RPMI7951 (cell line): ENCODE measurements around the gene ARHGAP40. TPM values are rescaled to one million over a fixed set of nuclear protein-coding genes. Genes with fewer than 3 reads are reported as not detected.

ENCODE experiments used
- DNase-seq: peaks from one replicate; pipeline ENCODE4 v3.0.0-alpha.2; 2012; ENCODE audit warnings: low read depth
- total RNA-seq: library from RNA; depleted of rRNA; stranded (reverse); fragments of >200 nt; shearing (Covaris generic); gene quantifications from 2 replicates; pipeline ENCODE4 v1.2.3, GENCODE V29; 2014; rRNA removed

Gene ARHGAP40
- 0.10 TPM in 1 of 2 replicates, not detected in the other for total RNA-seq

- DNase-seq: no peak
These were observed at the start of gene ARHGAP40 for GRCh38 chr20:38601216-38602184. ARHGAP40 (plus strand) TSS chr20:38601809.

GRCh38 chr20:38554986-38555385 lies 46.6 kb upstream of the ARHGAP40 start:
- DNase-seq: no peak

- DNase-seq: no peak
These were observed 46.2 kb upstream of the ARHGAP40 start for GRCh38 chr20:38555395-38555794.

GRCh38 chr20:38557174-38557573 lies 44.4 kb upstream of the ARHGAP40 start:
- no peak for DNase-seq

GRCh38 chr20:38558596-38559360 lies 42.8 kb upstream of the ARHGAP40 start:
- DNase-seq: no peak

- DNase-seq: no peak
These were observed 41.8 kb upstream of the ARHGAP40 start for GRCh38 chr20:38559764-38560163.

GRCh38 chr20:38563802-38564431 lies 37.7 kb upstream of the ARHGAP40 start:
- DNase-seq: no peak

GRCh38 chr20:38564680-38565079 lies 36.9 kb upstream of the ARHGAP40 start:
- no peak for DNase-seq

- DNase-seq: no peak
These were observed 35.5 kb upstream of the ARHGAP40 start for GRCh38 chr20:38566036-38566598.

GRCh38 chr20:38569747-38570525 lies 31.7 kb upstream of the ARHGAP40 start:
- no peak for DNase-seq

- no peak for DNase-seq
These were observed 28.2 kb upstream of the ARHGAP40 start for GRCh38 chr20:38573413-38573812.

- no peak for DNase-seq
These were observed 22.2 kb upstream of the ARHGAP40 start for GRCh38 chr20:38579219-38579910.

GRCh38 chr20:38579921-38580320 lies 21.7 kb upstream of the ARHGAP40 start:
- DNase-seq: no peak

- peak; percentile 26 for DNase-seq
These were observed 20.6 kb upstream of the ARHGAP40 start, which contains the start of gene ADIG for GRCh38 chr20:38581013-38581412. ADIG (plus strand) TSS chr20:38581197; CDS start chr20:38581251, 54 bp downstream.

- no peak for DNase-seq
These were observed 19.7 kb upstream of the ARHGAP40 start for GRCh38 chr20:38581830-38582358.

- DNase-seq: no peak
These were observed 18.3 kb upstream of the ARHGAP40 start for GRCh38 chr20:38583306-38583705.

- DNase-seq: no peak
These were observed 17.4 kb upstream of the ARHGAP40 start for GRCh38 chr20:38584099-38584763.

- no peak for DNase-seq
These were observed 16.0 kb upstream of the ARHGAP40 start for GRCh38 chr20:38585404-38586180.

GRCh38 chr20:38586181-38586525 lies 15.5 kb upstream of the ARHGAP40 start:
- no peak for DNase-seq
